ENCODE results near the gene AKR1B1. TPM values are rescaled to one million over a fixed set of nuclear protein-coding genes. Genes with fewer than 3 reads are reported as not detected.

AKR1B1 gene
- total RNA-seq, 1 donor from 2014 or later, result 52.8 TPM

DNA sequence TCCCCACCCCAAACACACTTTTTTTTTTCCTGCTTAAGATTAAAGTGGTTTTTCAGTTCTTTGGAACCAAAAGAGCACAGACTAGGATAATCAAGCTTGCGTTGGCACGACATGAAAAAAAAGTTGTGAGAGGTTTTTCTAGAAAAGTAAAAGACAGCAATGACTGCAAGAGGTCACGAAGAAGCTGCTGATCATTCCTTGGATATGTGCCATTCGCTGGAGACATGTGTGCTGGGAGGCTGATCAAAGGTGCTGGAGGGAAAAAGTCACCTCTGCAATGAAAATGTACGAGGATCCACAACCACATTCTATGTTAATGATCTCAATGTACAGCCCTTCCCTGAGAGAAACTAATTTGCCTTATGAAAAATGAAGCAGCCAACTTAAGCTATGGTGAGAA is 5.4 kb downstream of the AKR1B1 start:
- DNase-seq (ENCODE audit: low spot score), result no peak
- Mint-ChIP-seq H3K36me3 (ENCODE audit: low read depth, unreplicated experiment) (peaks cover 12% of the 10 kb centered on the region), H3K27ac (ENCODE audit: unreplicated experiment) (no peak overlapping the region), H3K4me1 (ENCODE audit: unreplicated experiment) (peaks cover 12% of the 10 kb centered on the region), H3K4me3 (ENCODE audit: unreplicated experiment) (no peak overlapping the region), H3K9me3 (ENCODE audit: unreplicated experiment) (no peaks in the 10 kb centered on the region), H3K27me3 (ENCODE audit: unreplicated experiment) (peaks cover 3% of the 10 kb centered on the region)
- no peak for TF ChIP-seq CTCF (IDR thresholded peaks at IDR 0.05; ENCODE audit: unreplicated experiment)

GRCh38 chr7:134452991-134453473 is 5.9 kb downstream of the AKR1B1 start:
- Mint-ChIP-seq H3K9me3 (ENCODE audit: unreplicated experiment) (no peaks in the 10 kb centered on the region), H3K36me3 (ENCODE audit: low read depth, unreplicated experiment) (peaks cover 16% of the 10 kb centered on the region), H3K27ac (ENCODE audit: unreplicated experiment) (no peak overlapping the region)

GRCh38 chr7:134452419-134452838 is 6.5 kb downstream of the AKR1B1 start:
- TF ChIP-seq CTCF (IDR thresholded peaks at IDR 0.05; ENCODE audit: unreplicated experiment), result no peak
- Mint-ChIP-seq H3K27me3 (ENCODE audit: unreplicated experiment) (peaks cover 3% of the 10 kb centered on the region), H3K4me1 (ENCODE audit: unreplicated experiment) (peaks cover 12% of the 10 kb centered on the region), H3K36me3 (ENCODE audit: low read depth, unreplicated experiment) (peaks cover 18% of the 10 kb centered on the region), H3K4me3 (ENCODE audit: unreplicated experiment) (no peak overlapping the region), H3K9me3 (ENCODE audit: unreplicated experiment) (no peaks in the 10 kb centered on the region), H3K27ac (ENCODE audit: unreplicated experiment) (no peak overlapping the region)
- DNase-seq (ENCODE audit: low spot score), result no peak

More at GRCh38 chr7:134452991-134453473, 5.9 kb downstream of the AKR1B1 start:
- DNase-seq (ENCODE audit: low spot score), result no peak
- H3K27me3 Mint-ChIP-seq (ENCODE audit: unreplicated experiment), result peaks cover 3% of the 10 kb centered on the region
- H3K4me3 Mint-ChIP-seq (ENCODE audit: unreplicated experiment), result no peak overlapping the region
- TF ChIP-seq CTCF (IDR thresholded peaks at IDR 0.05; ENCODE audit: unreplicated experiment), result no peak
- H3K4me1 Mint-ChIP-seq (ENCODE audit: unreplicated experiment), result peaks cover 12% of the 10 kb centered on the region

- peaks cover 22% of the 10 kb centered on the region for H3K36me3 Mint-ChIP-seq (ENCODE audit: low read depth, unreplicated experiment)
- no peak for TF ChIP-seq CTCF (IDR thresholded peaks at IDR 0.05; ENCODE audit: unreplicated experiment)
- H3K9me3 Mint-ChIP-seq (ENCODE audit: unreplicated experiment), result no peaks in the 10 kb centered on the region
Measured at GRCh38 chr7:134451656-134452055, 7.2 kb downstream of the AKR1B1 start.

DNA sequence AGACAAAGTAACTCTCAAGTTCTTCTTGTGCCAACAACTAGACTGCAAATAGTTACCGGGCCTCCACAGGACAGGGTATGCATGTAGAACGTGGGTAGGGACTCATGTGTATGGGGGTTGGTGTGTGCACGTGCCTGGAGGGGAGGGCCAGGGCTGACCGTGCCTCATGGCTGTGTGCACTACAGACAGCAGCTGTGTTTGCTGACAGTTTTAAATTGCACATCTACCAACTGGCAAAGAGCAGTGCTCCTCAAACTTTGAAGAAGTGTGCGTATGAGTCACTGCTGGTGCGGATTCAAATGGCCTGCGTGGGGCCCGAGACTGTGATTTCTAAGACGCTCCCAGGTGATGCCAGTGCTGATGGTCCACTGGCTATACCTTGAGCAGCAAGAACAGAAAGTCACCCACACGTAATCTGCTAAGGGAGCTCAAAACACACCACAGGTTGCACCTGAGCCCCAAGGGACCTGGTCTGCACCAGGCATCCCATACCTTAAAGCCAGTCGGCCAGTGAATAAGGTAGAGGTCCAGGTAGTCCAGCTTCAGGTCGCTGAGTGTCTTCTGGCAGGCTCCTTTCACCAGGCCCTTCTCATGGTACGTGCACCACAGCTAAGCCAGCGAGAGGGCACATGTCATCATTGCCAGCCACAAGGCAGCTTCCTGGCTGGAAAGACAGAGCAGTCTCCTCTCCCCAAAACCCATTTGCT is 8.5 kb downstream of the AKR1B1 start:
- Mint-ChIP-seq H3K27me3 (ENCODE audit: unreplicated experiment) (peaks cover 4% of the 10 kb centered on the region), H3K27ac (ENCODE audit: unreplicated experiment) (no peak overlapping the region), H3K4me3 (ENCODE audit: unreplicated experiment) (no peak overlapping the region), H3K4me1 (ENCODE audit: unreplicated experiment) (peaks cover 12% of the 10 kb centered on the region), H3K9me3 (ENCODE audit: unreplicated experiment) (no peaks in the 10 kb centered on the region), H3K36me3 (ENCODE audit: low read depth, unreplicated experiment) (peaks cover 25% of the 10 kb centered on the region)
- no peak for TF ChIP-seq CTCF (IDR thresholded peaks at IDR 0.05; ENCODE audit: unreplicated experiment)
- no peak for DNase-seq (ENCODE audit: low spot score)

More at GRCh38 chr7:134451656-134452055, 7.2 kb downstream of the AKR1B1 start:
- H3K4me1 Mint-ChIP-seq (ENCODE audit: unreplicated experiment), result peaks cover 12% of the 10 kb centered on the region
- no peak overlapping the region for H3K4me3 Mint-ChIP-seq (ENCODE audit: unreplicated experiment)
- peaks cover 3% of the 10 kb centered on the region for H3K27me3 Mint-ChIP-seq (ENCODE audit: unreplicated experiment)
- no peak for DNase-seq (ENCODE audit: low spot score)
- H3K27ac Mint-ChIP-seq (ENCODE audit: unreplicated experiment), result no peak overlapping the region
